Stimulated activated naive CD4-positive, alpha-beta T cell (primary cell): ENCODE data around the gene PRDM11.

Experiments used
- DNase-seq, 6 experiments: peaks; one replicate each; lab custom pipeline; 2025; lab: John Stamatoyannopoulos, UW

Gene PRDM11

GRCh38 chr11:45157247-45158209 is 11.1 kb downstream of the PRDM11 start:
- DNase-seq = no peak

- no peak for DNase-seq
Measured at GRCh38 chr11:45158210-45158731, 11.8 kb downstream of the PRDM11 start.

- no peak for DNase-seq
Measured at GRCh38 chr11:45158891-45159605, 12.6 kb downstream of the PRDM11 start.

GRCh38 chr11:45159781-45160365 is 13.4 kb downstream of the PRDM11 start:
- no peak for DNase-seq

- no peak for DNase-seq
Measured at GRCh38 chr11:45161252-45162063, 15.0 kb downstream of the PRDM11 start.

GRCh38 chr11:45162064-45162375 is 15.6 kb downstream of the PRDM11 start:
- no peak for DNase-seq

- DNase-seq = no peak
Measured at GRCh38 chr11:45162916-45163879, 16.8 kb downstream of the PRDM11 start.

GRCh38 chr11:45163956-45164575 is 17.6 kb downstream of the PRDM11 start:
- no peak for DNase-seq

GRCh38 chr11:45165386-45165785 is 18.9 kb downstream of the PRDM11 start:
- DNase-seq = no peak

GRCh38 chr11:45165806-45166603 is 19.6 kb downstream of the PRDM11 start:
- no peak for DNase-seq

GRCh38 chr11:45166604-45166897 is 20.1 kb downstream of the PRDM11 start:
- no peak for DNase-seq

- no peak for DNase-seq
Measured at GRCh38 chr11:45167283-45167682, 20.8 kb downstream of the PRDM11 start.

- DNase-seq = no peak
Measured at GRCh38 chr11:45168366-45169130, 22.1 kb downstream of the PRDM11 start.

- no peak for DNase-seq
Measured at GRCh38 chr11:45169310-45170072, 23.1 kb downstream of the PRDM11 start.

- DNase-seq = no peak
Measured at GRCh38 chr11:45170484-45170883, 24.0 kb downstream of the PRDM11 start.

GRCh38 chr11:45171550-45171949 is 25.1 kb downstream of the PRDM11 start:
- DNase-seq = no peak

GRCh38 chr11:45173064-45173463 is 26.6 kb downstream of the PRDM11 start:
- DNase-seq = no peak
